MM.1S (cell line): ENCODE measurements around the gene MRPS10.

Source experiments
- DNase-seq: peaks from one replicate; pipeline ENCODE4 v3.0.0-alpha.2; 2015
- H2AFZ ChIP-seq: fragments of 300-600 bp; sonication (generic); 2 replicates; pipeline ENCODE4 v1.6.0; 2016; ENCODE audit warnings: antibody characterized with exemption, low read length
- H3F3A ChIP-seq: fragments of 300-600 bp; sonication (generic); 2 replicates; pipeline ENCODE4 v1.6.1; 2016; ENCODE audit warnings: mild to moderate bottlenecking, antibody characterized with exemption, low read length, moderate library complexity, mixed read lengths; ENCODE audit not compliant: insufficient read depth
- H3K27ac ChIP-seq: fragments of 300-600 bp; sonication (generic); 2 replicates; pipeline ENCODE4 v1.5.1; 2016; ENCODE audit warnings: mild to moderate bottlenecking, low read length
- H3K27me3 ChIP-seq: fragments of 300-600 bp; sonication (generic); replicated peaks from 2 replicates; pipeline ENCODE4 v1.6.0; 2016; ENCODE audit warnings: low read length; ENCODE audit not compliant: insufficient read depth
- H3K36me3 ChIP-seq: fragments of 300-600 bp; sonication (generic); replicated peaks from 2 replicates; pipeline ENCODE4 v1.6.1; 2016; ENCODE audit warnings: mild to moderate bottlenecking, low read length, mixed read lengths; ENCODE audit not compliant: insufficient read depth
- H3K4me1 ChIP-seq: fragments of 300-600 bp; sonication (generic); 2 replicates; pipeline ENCODE4 v1.6.1; 2016; ENCODE audit warnings: low read length, mixed read lengths
- H3K4me2 ChIP-seq: fragments of 300-600 bp; sonication (generic); 2 replicates; pipeline ENCODE4 v1.6.0; 2016; ENCODE audit warnings: low read depth, low read length
- H3K4me3 ChIP-seq: fragments of 300-600 bp; sonication (generic); 2 replicates; pipeline ENCODE4 v1.5.1; 2016; ENCODE audit warnings: low read length, mixed read lengths
- H3K79me2 ChIP-seq: fragments of 300-600 bp; sonication (generic); 2 replicates; pipeline ENCODE4 v1.6.1; 2016; ENCODE audit warnings: mixed run types, low read length, mixed read lengths
- H3K9ac ChIP-seq: fragments of 300-600 bp; sonication (generic); 2 replicates; pipeline ENCODE4 v1.6.1; 2016; ENCODE audit warnings: low read length, mixed read lengths
- H3K9me2 ChIP-seq: fragments of 300-600 bp; sonication (generic); replicated peaks from 2 replicates; pipeline ENCODE4 v1.6.1; 2016; ENCODE audit warnings: mild to moderate bottlenecking, low read length, mixed read lengths; ENCODE audit not compliant: insufficient read depth
- H3K9me3 ChIP-seq: fragments of 300-600 bp; sonication (generic); replicated peaks from 2 replicates; pipeline ENCODE4 v1.6.1; 2016; ENCODE audit warnings: mild to moderate bottlenecking, low read length, mixed read lengths; ENCODE audit not compliant: insufficient read depth
- H4K20me1 ChIP-seq: fragments of 300-600 bp; sonication (generic); 2 replicates; pipeline ENCODE4 v1.6.1; 2016; ENCODE audit warnings: mild to moderate bottlenecking, low read length, moderate library complexity, mixed read lengths; ENCODE audit not compliant: insufficient read depth
- EZH2 ChIP-seq: fragments of 300-600 bp; sonication (generic); optimal IDR thresholded peaks from 2 replicates; pipeline ENCODE3; 2017; ENCODE audit warnings: low read depth, mild to moderate bottlenecking, antibody characterized with exemption, low read length, mixed read lengths
- EZH2phosphoT487 ChIP-seq: fragments of 300-600 bp; sonication (generic); IDR thresholded peaks from 2 replicates; pipeline ENCODE4 v1.6.1; 2018; ENCODE audit warnings: antibody characterized with exemption, low read length
- TF ChIP-seq, protein P1 (sequence below): fragments of 300-600 bp; sonication (generic); IDR thresholded peaks from 2 replicates; pipeline ENCODE4 v1.5.1; 2016; ENCODE audit warnings: antibody characterized with exemption, low read length, mixed read lengths

MRPS10 gene

GRCh38 chr6:42260396-42260888 is 42.8 kb upstream of the MRPS10 start:
- no peak for DNase-seq
- H3K9me2 ChIP-seq, result no peaks in the 10 kb centered on the region
- no peak overlapping the region for H3K4me2 ChIP-seq
- H3F3A ChIP-seq, result no peaks in the 10 kb centered on the region
- no peak overlapping the region for H3K9ac ChIP-seq
- no peaks in the 10 kb centered on the region for H3K36me3 ChIP-seq
- no peaks in the 10 kb centered on the region for H3K79me2 ChIP-seq
- H4K20me1 ChIP-seq, result no peaks in the 10 kb centered on the region
- TF ChIP-seq EZH2 (no peak), EZH2phosphoT487 (no peak)
- TF ChIP-seq, protein P1, sequence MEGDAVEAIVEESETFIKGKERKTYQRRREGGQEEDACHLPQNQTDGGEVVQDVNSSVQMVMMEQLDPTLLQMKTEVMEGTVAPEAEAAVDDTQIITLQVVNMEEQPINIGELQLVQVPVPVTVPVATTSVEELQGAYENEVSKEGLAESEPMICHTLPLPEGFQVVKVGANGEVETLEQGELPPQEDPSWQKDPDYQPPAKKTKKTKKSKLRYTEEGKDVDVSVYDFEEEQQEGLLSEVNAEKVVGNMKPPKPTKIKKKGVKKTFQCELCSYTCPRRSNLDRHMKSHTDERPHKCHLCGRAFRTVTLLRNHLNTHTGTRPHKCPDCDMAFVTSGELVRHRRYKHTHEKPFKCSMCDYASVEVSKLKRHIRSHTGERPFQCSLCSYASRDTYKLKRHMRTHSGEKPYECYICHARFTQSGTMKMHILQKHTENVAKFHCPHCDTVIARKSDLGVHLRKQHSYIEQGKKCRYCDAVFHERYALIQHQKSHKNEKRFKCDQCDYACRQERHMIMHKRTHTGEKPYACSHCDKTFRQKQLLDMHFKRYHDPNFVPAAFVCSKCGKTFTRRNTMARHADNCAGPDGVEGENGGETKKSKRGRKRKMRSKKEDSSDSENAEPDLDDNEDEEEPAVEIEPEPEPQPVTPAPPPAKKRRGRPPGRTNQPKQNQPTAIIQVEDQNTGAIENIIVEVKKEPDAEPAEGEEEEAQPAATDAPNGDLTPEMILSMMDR, result no peak
- no peak overlapping the region for H3K4me3 ChIP-seq
- H3K4me1 ChIP-seq, result no peaks in the 10 kb centered on the region
- H3K27me3 ChIP-seq, result no peaks in the 10 kb centered on the region
- no peaks in the 10 kb centered on the region for H3K9me3 ChIP-seq
- H2AFZ ChIP-seq, result no peak overlapping the region
- H3K27ac ChIP-seq, result no peak overlapping the region

GRCh38 chr6:42259841-42260395 is 42.3 kb upstream of the MRPS10 start:
- Histone ChIP-seq H3K79me2 (no peaks in the 10 kb centered on the region), H3K9me3 (no peaks in the 10 kb centered on the region), H3K36me3 (no peaks in the 10 kb centered on the region), H4K20me1 (no peaks in the 10 kb centered on the region), H3K4me3 (no peak overlapping the region), H3F3A (no peaks in the 10 kb centered on the region), H2AFZ (no peak overlapping the region), H3K9ac (no peak overlapping the region), H3K27ac (no peak overlapping the region), H3K4me2 (no peak overlapping the region), H3K4me1 (no peaks in the 10 kb centered on the region), H3K9me2 (no peaks in the 10 kb centered on the region), H3K27me3 (no peaks in the 10 kb centered on the region)
- TF ChIP-seq EZH2phosphoT487 (no peak), EZH2 (no peak)
- TF ChIP-seq, protein P1, result no peak
- no peak for DNase-seq

- Histone ChIP-seq H3K9me3 (no peaks in the 10 kb centered on the region), H3F3A (no peaks in the 10 kb centered on the region), H2AFZ (no peak overlapping the region), H3K4me2 (no peak overlapping the region), H3K4me3 (no peak overlapping the region), H3K9me2 (no peaks in the 10 kb centered on the region), H3K79me2 (no peaks in the 10 kb centered on the region), H3K4me1 (no peaks in the 10 kb centered on the region), H3K9ac (no peak overlapping the region), H3K36me3 (no peaks in the 10 kb centered on the region), H3K27me3 (no peaks in the 10 kb centered on the region), H3K27ac (no peak overlapping the region), H4K20me1 (no peaks in the 10 kb centered on the region)
- no peak for DNase-seq
- TF ChIP-seq, protein P1, result no peak
- no peak for TF ChIP-seq EZH2phosphoT487
- TF ChIP-seq EZH2, result no peak
These were observed 41.6 kb upstream of the MRPS10 start for GRCh38 chr6:42259286-42259685.
